HG02588 (cell line): ENCODE measurements around the gene UGT1A3.
"Not testable (repeated sequence)": the region's sequence is repeated elsewhere in the genome, so short reads cannot be mapped to it uniquely, and the experiment has no call there.

ENCODE experiments used
- ATAC-seq: cut with Tn5 transposase; IDR thresholded peaks from one replicate; pipeline ENCODE4 v1.9.1; 2021; ENCODE audit warnings: mild to moderate bottlenecking, moderate library complexity; ENCODE audit not compliant: unreplicated experiment

Gene UGT1A3

DNA sequence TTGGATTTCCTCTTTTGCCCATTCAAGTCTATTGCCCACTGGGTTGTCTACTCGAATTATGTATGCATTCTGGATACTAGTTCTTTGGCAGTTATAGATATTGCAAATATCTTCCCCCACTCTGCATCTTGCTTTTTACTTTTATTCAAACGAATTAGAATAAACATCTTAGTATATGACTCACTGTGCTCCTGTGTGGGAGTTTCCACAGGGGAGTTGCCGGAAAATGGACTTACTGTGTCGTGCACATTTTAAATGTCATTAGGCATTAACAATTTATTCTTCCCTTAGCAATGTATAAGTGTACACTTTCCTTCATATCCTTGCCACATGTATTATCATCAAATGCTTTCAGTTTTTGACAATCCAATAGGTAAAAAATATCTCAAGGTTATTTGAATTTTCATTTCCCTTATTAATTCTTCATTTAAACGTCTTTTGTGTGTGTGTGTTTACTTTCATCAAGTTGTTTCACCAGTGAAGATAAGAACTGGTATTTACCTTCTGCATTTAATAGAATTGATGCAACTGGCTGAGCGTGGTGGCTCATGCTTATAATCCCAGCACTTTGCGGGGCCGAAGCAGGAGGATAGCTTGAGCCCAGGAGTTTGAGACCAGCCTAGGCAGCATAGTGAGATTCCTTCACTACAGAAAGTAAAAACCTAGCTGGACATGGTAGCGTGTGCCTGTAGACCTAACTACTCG, 20.8 kb upstream of the UGT1A3 start:
- ATAC-seq: no peak

- ATAC-seq: no peak
These were observed 19.9 kb upstream of the UGT1A3 start for GRCh38 chr2:233708942-233709341.

- no peak for ATAC-seq
These were observed 17.4 kb upstream of the UGT1A3 start for GRCh38 chr2:233711312-233712008.

GRCh38 chr2:233712611-233713261, 16.1 kb upstream of the UGT1A3 start, which contains the start of gene UGT1A5:
Gene UGT1A5, plus strand, starts transcription at chr2:233712907. Its CDS starts 85 bp downstream, at chr2:233712992.
- ATAC-seq: no peak

DNA sequence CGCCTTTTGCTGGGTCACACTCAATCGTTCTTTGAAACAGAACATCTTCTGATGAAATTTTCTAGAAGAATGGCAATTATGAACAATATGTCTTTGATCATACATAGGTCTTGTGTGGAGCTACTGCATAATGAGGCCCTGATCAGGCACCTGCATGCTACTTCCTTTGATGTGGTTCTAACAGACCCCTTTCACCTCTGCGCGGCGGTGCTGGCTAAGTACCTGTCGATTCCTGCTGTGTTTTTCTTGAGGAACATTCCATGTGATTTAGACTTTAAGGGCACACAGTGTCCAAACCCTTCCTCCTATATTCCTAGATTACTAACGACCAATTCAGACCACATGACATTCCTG, 15.6 kb upstream of the UGT1A3 start:
- ATAC-seq: no peak

- no peak for ATAC-seq
These were observed 14.7 kb upstream of the UGT1A3 start for GRCh38 chr2:233714121-233714520.

DNA sequence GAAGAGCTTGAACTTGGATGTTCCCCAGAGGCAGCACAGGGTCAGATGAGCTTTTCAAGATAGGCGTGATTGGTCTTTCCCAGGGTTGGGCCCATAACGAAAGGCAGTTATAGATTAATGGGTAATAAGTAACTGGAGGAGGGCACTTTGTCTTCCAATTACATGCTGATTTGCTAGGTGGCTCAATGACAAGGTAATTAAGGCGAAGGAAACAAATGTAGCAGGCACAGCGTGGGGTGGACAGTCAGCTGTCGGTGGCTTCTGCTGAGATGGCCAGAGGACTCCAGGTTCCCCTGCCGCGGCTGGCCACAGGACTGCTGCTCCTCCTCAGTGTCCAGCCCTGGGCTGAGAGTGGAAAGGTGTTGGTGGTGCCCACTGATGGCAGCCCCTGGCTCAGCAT, 10.3 kb upstream of the UGT1A3 start, which contains the start of gene UGT1A4:
UGT1A4 (plus strand) TSS at position 185 of the 400 bp plus-strand sequence; CDS start at position 270, 85 bp downstream.
- ATAC-seq: no peak

DNA sequence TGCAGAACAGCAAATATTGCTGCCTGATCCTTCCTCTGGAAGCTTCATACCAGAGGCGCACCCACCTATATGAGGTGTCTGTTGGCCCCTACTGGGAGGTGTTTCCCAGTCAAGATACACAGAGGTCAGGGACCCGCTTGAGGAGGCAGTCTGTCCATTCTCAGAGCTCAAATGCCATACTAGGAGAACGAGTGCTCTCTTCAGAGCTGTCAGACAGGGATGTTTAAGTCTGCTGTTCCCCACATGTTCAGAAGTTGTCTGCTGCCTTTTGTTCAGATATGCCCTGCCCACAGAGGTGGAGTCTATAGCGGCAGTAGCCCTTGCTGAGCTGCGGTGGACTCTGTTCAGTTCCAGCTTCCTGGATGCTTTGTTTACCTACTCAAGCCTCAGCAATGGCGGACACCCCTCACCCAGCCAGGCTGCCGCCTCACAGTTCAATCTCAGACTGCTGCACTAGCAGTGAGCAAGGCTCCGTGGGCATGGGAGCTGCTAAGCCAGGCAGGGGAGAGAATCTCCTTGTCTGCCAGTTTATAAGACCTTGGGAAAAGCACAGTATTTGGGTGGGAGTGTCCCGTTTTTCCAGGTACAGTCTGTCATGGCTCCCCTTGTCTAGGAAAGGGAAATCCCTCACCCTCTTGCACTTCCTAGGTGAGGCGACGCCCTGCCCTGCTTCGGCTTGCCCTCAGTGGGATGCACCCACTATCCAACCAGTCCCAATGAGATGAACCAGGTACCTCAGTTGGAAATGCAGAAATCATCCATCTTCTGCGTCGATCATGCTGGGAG, 8.2 kb downstream of the UGT1A3 start:
- not testable (repeated sequence) for ATAC-seq

DNA sequence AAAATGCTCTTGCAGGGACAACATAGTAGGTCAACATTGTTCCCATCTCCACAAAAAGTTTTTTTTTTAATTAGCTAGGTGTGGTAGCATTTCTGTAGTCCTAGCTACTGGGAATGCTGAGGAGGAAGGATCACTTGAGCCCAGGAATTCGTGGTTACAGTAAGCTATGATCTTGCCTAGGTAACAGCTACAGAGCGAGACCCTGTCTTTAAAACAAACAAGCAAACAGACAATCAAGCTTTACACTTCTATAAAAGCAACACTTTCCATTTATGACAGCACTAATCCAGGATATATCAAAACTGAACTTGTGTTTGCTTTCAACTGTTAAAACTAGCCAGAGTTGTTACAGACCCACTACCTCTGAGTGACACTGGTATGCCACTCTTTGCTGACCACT, 12.0 kb downstream of the UGT1A3 start:
- no peak for ATAC-seq

DNA sequence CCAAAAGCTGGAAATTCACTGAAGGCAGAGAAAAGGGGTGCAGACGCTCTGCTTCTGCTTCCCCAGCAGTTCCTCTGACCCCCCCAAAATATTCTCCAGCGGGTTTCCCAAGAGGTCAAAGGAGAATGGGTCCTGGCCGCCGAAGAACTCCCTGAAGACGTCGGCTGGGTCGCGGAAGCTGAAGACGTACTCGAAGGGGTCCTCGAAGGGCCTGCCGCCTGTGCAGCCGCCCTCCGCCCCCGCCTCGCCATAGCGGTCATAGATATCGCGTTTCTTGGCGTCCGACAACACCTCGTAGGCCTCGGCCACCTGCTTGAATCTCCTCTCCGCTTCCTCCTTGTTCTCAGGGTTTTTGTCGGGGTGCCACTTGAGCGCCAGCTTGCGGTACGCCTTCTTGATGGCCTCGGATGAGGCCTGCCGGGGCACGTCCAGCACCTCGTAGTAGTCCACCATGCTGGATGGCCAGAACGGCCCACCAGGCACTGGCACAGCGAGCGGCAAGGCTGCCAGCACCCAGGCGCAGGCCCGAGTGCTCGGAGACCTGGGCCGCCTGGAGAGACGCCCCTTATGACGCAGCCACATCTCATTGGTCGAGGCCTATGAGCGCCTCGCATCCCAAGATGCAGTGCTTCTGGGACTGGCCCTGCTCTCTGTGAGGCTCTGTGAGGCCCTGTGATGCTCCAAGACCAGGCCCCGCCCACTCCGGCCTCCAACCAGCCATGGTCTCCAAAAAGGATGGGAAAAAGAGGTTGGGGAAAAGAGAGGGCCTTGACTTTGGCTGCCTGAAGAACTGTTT, 14.8 kb downstream of the UGT1A3 start:
- no peak for ATAC-seq

GRCh38 chr2:233745073-233745755, 16.4 kb downstream of the UGT1A3 start:
- no peak for ATAC-seq

DNA sequence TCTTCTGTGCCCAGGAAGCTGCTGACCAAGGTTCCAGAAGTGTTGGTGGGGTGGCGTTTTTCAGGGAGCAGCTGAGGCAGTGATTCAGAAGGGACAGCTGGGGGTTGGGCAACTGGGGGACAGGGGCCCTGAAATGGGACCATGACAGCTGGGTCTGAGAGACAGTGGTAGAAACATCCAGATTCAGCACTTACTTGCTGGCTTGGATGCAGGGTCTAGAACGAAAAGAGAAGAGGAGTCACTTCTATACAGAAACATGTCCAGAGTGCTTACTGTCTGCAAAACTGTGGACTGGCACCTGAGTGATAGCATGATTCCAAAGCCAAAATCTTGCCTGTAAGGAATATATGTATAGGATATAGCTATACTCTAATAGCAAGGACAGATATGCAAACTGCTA, 17.0 kb downstream of the UGT1A3 start:
- not testable (repeated sequence) for ATAC-seq

- ATAC-seq: no peak
These were observed 17.8 kb downstream of the UGT1A3 start for GRCh38 chr2:233746475-233747282.

- ATAC-seq: no peak
These were observed 18.4 kb downstream of the UGT1A3 start for GRCh38 chr2:233747283-233747544.

- ATAC-seq: not testable (repeated sequence)
These were observed 21.8 kb downstream of the UGT1A3 start for GRCh38 chr2:233750689-233751088.

DNA sequence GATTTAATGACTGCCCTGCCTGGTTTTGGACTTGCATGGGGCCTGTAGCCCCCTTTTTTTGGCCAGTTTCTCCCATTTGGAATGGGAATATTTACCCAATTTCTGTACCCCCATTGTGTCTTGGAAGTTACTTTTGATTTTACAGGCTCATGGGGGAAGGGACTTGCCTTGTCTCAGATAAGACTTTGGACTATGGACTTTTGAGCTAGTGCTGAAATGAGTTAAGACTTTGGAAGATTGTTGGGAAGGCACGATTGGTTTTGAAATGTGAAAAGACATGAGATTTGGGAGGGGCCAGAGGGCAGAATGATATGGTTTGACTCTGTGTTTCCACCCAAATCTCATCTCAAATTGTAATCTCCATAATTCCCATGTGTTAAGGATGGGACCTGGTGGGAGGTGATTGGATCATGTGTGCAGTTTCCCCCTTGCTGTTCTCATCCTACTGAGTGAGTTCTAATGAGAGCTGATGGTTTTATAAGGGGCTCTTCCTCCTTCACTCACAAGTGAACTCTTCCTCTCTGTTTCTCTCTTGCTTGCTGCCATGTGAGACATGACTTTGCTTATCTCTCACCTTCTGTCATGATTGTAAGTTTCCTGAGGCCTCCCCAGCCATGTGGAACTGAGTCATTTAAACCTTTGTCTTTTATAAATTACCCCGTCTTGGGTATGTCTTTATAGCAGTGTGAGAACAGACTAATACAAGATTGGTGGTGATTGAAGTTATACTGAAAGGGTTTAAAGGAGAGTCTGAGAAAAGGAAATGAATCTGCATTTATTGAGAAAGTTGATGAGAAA, 22.6 kb downstream of the UGT1A3 start:
- ATAC-seq: not testable (repeated sequence)

GRCh38 chr2:233754872-233755611, 26.2 kb downstream of the UGT1A3 start:
- ATAC-seq: no peak
